Measurements from ENCODE around the gene AGO3. TPM values are rescaled to one million over a fixed set of nuclear protein-coding genes. Genes with fewer than 3 reads are reported as not detected.
"Not testable (repeated sequence)": the region's sequence is repeated elsewhere in the genome, so short reads cannot be mapped to it uniquely, and the experiment has no call there.

AGO3 gene
- total RNA-seq, 1 experiment from 2014 or later = 39.4 TPM

DNA sequence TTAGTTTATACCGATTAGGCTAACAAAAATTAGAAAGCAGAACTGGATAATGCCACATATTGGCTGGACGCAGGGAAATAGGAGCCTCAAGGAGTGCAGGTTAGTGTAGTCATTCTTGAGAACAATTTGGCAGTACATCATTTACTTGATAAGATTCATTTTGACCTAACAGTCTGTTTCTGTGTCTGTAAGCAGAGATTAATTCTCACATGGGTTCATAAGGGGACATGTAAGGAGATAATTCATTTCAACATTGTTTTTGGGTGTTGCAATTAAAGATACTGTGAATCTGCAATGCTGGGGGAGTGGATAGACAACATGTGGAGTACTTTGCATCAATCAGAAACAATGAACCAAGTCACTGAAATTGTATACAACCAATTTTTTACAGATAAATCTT lies 32.0 kb downstream of the AGO3 start:
- Histone ChIP-seq H3K4me1 (ENCODE audit: control insufficient read depth, insufficient read depth, low read length) (peaks cover 4% of the 10 kb centered on the region; the same call in 1 of the 2 replicates), H3K27me3 (ENCODE audit: control insufficient read depth, insufficient read depth, low read length) (no peaks in the 10 kb centered on the region), H3K4me3 (ENCODE audit: low read depth in 2 of 2, low read length in 2 of 2) (no peak overlapping the region), H3K9me3 (ENCODE audit: control insufficient read depth, insufficient read depth, low read depth, low read length) (no peaks in the 10 kb centered on the region), H3K36me3 (ENCODE audit: control insufficient read depth, insufficient read depth, low read length) (no peaks in the 10 kb centered on the region), H3K27ac (ENCODE audit: low read length) (no peak overlapping the region)
- ChIA-PET CTCF (no interaction called here), POLR2A (no interaction called here)
- no TSS peak for BruUV-seq (replicated peaks)
- TF ChIP-seq, protein P1, sequence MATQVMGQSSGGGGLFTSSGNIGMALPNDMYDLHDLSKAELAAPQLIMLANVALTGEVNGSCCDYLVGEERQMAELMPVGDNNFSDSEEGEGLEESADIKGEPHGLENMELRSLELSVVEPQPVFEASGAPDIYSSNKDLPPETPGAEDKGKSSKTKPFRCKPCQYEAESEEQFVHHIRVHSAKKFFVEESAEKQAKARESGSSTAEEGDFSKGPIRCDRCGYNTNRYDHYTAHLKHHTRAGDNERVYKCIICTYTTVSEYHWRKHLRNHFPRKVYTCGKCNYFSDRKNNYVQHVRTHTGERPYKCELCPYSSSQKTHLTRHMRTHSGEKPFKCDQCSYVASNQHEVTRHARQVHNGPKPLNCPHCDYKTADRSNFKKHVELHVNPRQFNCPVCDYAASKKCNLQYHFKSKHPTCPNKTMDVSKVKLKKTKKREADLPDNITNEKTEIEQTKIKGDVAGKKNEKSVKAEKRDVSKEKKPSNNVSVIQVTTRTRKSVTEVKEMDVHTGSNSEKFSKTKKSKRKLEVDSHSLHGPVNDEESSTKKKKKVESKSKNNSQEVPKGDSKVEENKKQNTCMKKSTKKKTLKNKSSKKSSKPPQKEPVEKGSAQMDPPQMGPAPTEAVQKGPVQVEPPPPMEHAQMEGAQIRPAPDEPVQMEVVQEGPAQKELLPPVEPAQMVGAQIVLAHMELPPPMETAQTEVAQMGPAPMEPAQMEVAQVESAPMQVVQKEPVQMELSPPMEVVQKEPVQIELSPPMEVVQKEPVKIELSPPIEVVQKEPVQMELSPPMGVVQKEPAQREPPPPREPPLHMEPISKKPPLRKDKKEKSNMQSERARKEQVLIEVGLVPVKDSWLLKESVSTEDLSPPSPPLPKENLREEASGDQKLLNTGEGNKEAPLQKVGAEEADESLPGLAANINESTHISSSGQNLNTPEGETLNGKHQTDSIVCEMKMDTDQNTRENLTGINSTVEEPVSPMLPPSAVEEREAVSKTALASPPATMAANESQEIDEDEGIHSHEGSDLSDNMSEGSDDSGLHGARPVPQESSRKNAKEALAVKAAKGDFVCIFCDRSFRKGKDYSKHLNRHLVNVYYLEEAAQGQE (IDR thresholded peaks at IDR 0.05; ENCODE audit: insufficient read depth in 1 of 2, low read depth in 2 of 2, low read length in 1 of 2) = no peak
- TF ChIP-seq, protein P2, sequence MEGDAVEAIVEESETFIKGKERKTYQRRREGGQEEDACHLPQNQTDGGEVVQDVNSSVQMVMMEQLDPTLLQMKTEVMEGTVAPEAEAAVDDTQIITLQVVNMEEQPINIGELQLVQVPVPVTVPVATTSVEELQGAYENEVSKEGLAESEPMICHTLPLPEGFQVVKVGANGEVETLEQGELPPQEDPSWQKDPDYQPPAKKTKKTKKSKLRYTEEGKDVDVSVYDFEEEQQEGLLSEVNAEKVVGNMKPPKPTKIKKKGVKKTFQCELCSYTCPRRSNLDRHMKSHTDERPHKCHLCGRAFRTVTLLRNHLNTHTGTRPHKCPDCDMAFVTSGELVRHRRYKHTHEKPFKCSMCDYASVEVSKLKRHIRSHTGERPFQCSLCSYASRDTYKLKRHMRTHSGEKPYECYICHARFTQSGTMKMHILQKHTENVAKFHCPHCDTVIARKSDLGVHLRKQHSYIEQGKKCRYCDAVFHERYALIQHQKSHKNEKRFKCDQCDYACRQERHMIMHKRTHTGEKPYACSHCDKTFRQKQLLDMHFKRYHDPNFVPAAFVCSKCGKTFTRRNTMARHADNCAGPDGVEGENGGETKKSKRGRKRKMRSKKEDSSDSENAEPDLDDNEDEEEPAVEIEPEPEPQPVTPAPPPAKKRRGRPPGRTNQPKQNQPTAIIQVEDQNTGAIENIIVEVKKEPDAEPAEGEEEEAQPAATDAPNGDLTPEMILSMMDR (IDR thresholded peaks at IDR 0.05) = no peak
- TF ChIP-seq TCF7L2 (IDR thresholded peaks at IDR 0.05; ENCODE audit: low read depth, low read length) = no peak
- TF ChIP-seq POLR2AphosphoS5 (IDR thresholded peaks at IDR 0.05; ENCODE audit: low read depth, low read length) = no peak
- TF ChIP-seq SIN3A (IDR thresholded peaks at IDR 0.05; ENCODE audit: borderline replicate concordance, insufficient read depth, low read depth, low read length) = no peak
- DNase-seq (ENCODE audit: low read depth, low spot score) (no peak), ATAC-seq (no peak)
- intact Hi-C loops (cut with micrococcal nuclease; ENCODE audit: unreplicated experiment) = no loop called here
- in situ Hi-C loops (cut with HindIII; ENCODE audit: low pct_unique_long_range_greater_than_20kb, low sequenced_read_pairs) = no loop called here

DNA sequence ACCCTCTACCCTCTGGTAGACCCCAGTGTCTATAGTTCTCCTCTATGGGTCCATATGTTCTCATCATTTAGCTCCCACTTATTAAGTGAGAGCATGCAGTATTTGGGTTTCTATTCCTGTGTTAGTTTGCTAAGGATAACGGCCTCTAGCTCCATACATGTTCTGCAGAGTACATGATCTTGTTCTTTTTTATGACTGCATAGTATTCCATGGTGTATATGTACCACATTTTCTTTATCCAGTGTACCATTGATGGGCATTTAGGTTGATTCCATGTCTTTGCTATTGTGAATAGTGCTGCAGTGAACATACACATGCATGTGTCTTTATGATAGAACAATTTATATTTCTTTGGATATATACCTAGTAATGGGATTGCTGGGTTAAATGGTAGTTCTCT lies 33.4 kb downstream of the AGO3 start:
- H3K9me3 ChIP-seq (ENCODE audit: control insufficient read depth, insufficient read depth, low read depth, low read length); intact Hi-C loops (cut with micrococcal nuclease; ENCODE audit: unreplicated experiment); DNase-seq (ENCODE audit: low read depth, low spot score); POLR2A ChIA-PET; in situ Hi-C loops (cut with HindIII; ENCODE audit: low pct_unique_long_range_greater_than_20kb, low sequenced_read_pairs); BruUV-seq (replicated peaks); H3K27me3 ChIP-seq (ENCODE audit: control insufficient read depth, insufficient read depth, low read length); H3K36me3 ChIP-seq (ENCODE audit: control insufficient read depth, insufficient read depth, low read length); H3K4me3 ChIP-seq (ENCODE audit: low read depth in 2 of 2, low read length in 2 of 2); H3K4me1 ChIP-seq (ENCODE audit: control insufficient read depth, insufficient read depth, low read length); H3K27ac ChIP-seq (ENCODE audit: low read length); CTCF ChIA-PET; ATAC-seq: not testable (repeated sequence)

DNA sequence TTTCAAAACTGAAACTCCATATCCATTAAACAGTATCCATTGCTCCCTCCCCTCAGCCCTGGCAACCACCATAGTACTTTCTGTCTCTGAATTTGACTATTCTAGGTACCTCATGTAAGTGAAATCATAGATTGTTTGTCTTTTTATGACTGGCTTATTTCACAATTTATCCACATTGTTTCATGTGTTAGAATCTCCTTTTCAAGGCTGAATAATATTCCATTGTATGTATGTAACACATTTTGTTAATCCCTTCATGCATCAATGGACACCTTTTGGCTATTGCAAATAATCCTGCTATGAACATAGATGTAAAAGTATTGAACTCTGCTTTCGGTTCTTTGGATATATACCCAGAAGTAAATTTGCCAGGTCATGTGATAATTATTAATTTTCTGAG lies 37.5 kb downstream of the AGO3 start:
- Histone ChIP-seq H3K27ac (ENCODE audit: low read length) (no peak overlapping the region), H3K27me3 (ENCODE audit: control insufficient read depth, insufficient read depth, low read length) (no peaks in the 10 kb centered on the region), H3K9me3 (ENCODE audit: control insufficient read depth, insufficient read depth, low read depth, low read length) (no peaks in the 10 kb centered on the region), H3K4me1 (ENCODE audit: control insufficient read depth, insufficient read depth, low read length) (no peaks in the 10 kb centered on the region), H3K36me3 (ENCODE audit: control insufficient read depth, insufficient read depth, low read length) (peaks cover 5% of the 10 kb centered on the region; the same call in 1 of the 2 replicates), H3K4me3 (ENCODE audit: low read depth in 2 of 2, low read length in 2 of 2) (no peak overlapping the region)
- TF ChIP-seq SIN3A (IDR thresholded peaks at IDR 0.05; ENCODE audit: borderline replicate concordance, insufficient read depth, low read depth, low read length) = no peak
- TF ChIP-seq, protein P2 (IDR thresholded peaks at IDR 0.05) = no peak
- ATAC-seq (no peak), DNase-seq (ENCODE audit: low read depth, low spot score) (no peak)
- intact Hi-C loops (cut with micrococcal nuclease; ENCODE audit: unreplicated experiment) = no loop called here
- ChIA-PET POLR2A (no interaction called here), CTCF (no interaction called here)
- in situ Hi-C loops (cut with HindIII; ENCODE audit: low pct_unique_long_range_greater_than_20kb, low sequenced_read_pairs) = no loop called here
- BruUV-seq (replicated peaks) = no TSS peak

All from Panc1 (cell line).